SK-N-SH (cell line): ENCODE data around the gene ZNRD2. TPM values are rescaled to one million over a fixed set of nuclear protein-coding genes. Genes with fewer than 3 reads are reported as not detected.
A peak's percentile ranks its signal among the peaks of the same experiment; 100 is the strongest.

Source experiments
- CTCF ChIA-PET: fragments of 300-600, 350-600 bp; formaldehyde crosslinking; extraction: SDS; loops from one replicate; lab custom pipeline; 2021; lab: Yijun Ruan, JAX
- POLR2A ChIA-PET: fragments of 350-600 bp; sonication (Branson Sonifier 250); formaldehyde crosslinking; extraction: SDS; loops from one replicate; lab custom pipeline; 2020; ENCODE audit warnings: antibody characterized with exemption, inconsistent platforms; lab: Yijun Ruan, JAX
- DNase-seq: peaks from one replicate; pipeline ENCODE4 v3.0.0; 2012
- H2AFZ ChIP-seq: fragments of 200-600 bp; sonication (generic); 2 replicates; pipeline ENCODE4 v1.8.1; 2016; ENCODE audit warnings: antibody characterized with exemption, mild to moderate bottlenecking, low read depth
- H3F3A ChIP-seq: fragments of 200-600 bp; sonication (generic); replicated peaks from 2 replicates; pipeline ENCODE3; 2016; ENCODE audit warnings: antibody characterized with exemption, mild to moderate bottlenecking; ENCODE audit not compliant: insufficient read depth
- H3K27ac ChIP-seq, 2 experiments: fragments of 200-500 bp in 1 of 2; fragments of 200-600 bp in 1 of 2; sonication (Bioruptor generic) in 1 of 2; sonication (generic), shearing (Covaris generic) in 1 of 2; 2 replicates each; pipeline versions ENCODE4 v1.5.1 to v1.6.1; 2014 to 2016; ENCODE audit warnings: low read depth in 2 of 2, inconsistent platforms in 1 of 2, low read length in 1 of 2, mild to moderate bottlenecking in 1 of 2, mixed read lengths in 1 of 2
- H3K27me3 ChIP-seq: fragments of 200-600 bp; sonication (generic), shearing (Covaris generic); 2 replicates; pipeline ENCODE4 v1.6.1; 2016; ENCODE audit warnings: mixed run types; ENCODE audit not compliant: insufficient read depth
- H3K36me3 ChIP-seq, 2 experiments: fragments of 200-500 bp in 1 of 2; fragments of 200-600 bp in 1 of 2; sonication (Bioruptor generic) in 1 of 2; sonication (generic) in 1 of 2; replicated peaks in 1 of 2; 2 replicates each; pipeline versions ENCODE3 to v1.5.1; 2014 to 2016; ENCODE audit warnings: low read length in 1 of 2, mild to moderate bottlenecking in 1 of 2; ENCODE audit not compliant: insufficient read depth in 2 of 2, control insufficient read depth in 1 of 2
- H3K4me1 ChIP-seq, 2 experiments: fragments of 200-500 bp in 1 of 2; fragments of 200-600 bp in 1 of 2; sonication (Bioruptor generic) in 1 of 2; sonication (generic), shearing (Covaris generic) in 1 of 2; 2 replicates each; pipeline versions ENCODE4 v1.5.1 to v1.6.1; 2014 to 2016; ENCODE audit warnings: low read depth in 1 of 2, low read length in 1 of 2, mixed run types in 1 of 2; ENCODE audit not compliant: insufficient read depth in 2 of 2, control insufficient read depth in 1 of 2
- H3K4me2 ChIP-seq: fragments of 200-600 bp; sonication (generic), shearing (Covaris generic); 2 replicates; pipeline ENCODE4 v1.6.1; 2017; ENCODE audit warnings: mixed run types
- H3K4me3 ChIP-seq, 2 experiments: fragments of 200-500 bp in 1 of 2; fragments of 200-600 bp in 1 of 2; sonication (Bioruptor generic) in 1 of 2; sonication (generic), shearing (Covaris generic) in 1 of 2; 2 replicates each; pipeline versions ENCODE4 v1.5.1 to v1.8.1; 2014 to 2016; ENCODE audit warnings: low read depth in 2 of 2, inconsistent platforms in 1 of 2, low read length in 1 of 2, mild to moderate bottlenecking in 1 of 2, mixed read lengths in 1 of 2, moderate library complexity in 1 of 2
- H3K79me2 ChIP-seq: fragments of 200-600 bp; sonication (generic); 2 replicates; pipeline ENCODE4 v1.8.1; 2017; ENCODE audit warnings: mild to moderate bottlenecking; ENCODE audit not compliant: insufficient read depth
- H3K9ac ChIP-seq: fragments of 200-600 bp; sonication (generic); 2 replicates; pipeline ENCODE4 v1.6.1; 2017; ENCODE audit warnings: mixed run types
- H3K9me2 ChIP-seq: fragments of 200-600 bp; sonication (generic); 2 replicates; pipeline ENCODE4 v1.6.1; 2017; ENCODE audit warnings: mixed run types
- H3K9me3 ChIP-seq: fragments of 200-600 bp; sonication (generic); 2 replicates; pipeline ENCODE4 v1.6.1; 2017; ENCODE audit warnings: mixed run types, mild to moderate bottlenecking, moderate library complexity
- H4K20me1 ChIP-seq: fragments of 200-600 bp; sonication (generic); 2 replicates; pipeline ENCODE4 v1.6.1; 2017; ENCODE audit warnings: mild to moderate bottlenecking, mixed run types; ENCODE audit not compliant: insufficient read depth
- EP300 ChIP-seq, 2 experiments: IDR thresholded peaks; 2 replicates each; pipeline versions ENCODE4 v1.4.0 to v1.6.1; 2012; ENCODE audit warnings: borderline replicate concordance in 1 of 2, low read depth in 1 of 2, low read length in 1 of 2
- EZH2phosphoT487 ChIP-seq: fragments of 200-600 bp; sonication (generic); IDR thresholded peaks from 2 replicates; pipeline ENCODE4 v1.6.1; 2017; ENCODE audit warnings: low read depth, mixed run types, mild to moderate bottlenecking, antibody characterized with exemption, moderate library complexity, borderline replicate concordance
- MXI1 ChIP-seq: IDR thresholded peaks from 2 replicates; pipeline ENCODE4 v1.6.1; 2012; ENCODE audit warnings: mild to moderate bottlenecking, low read depth, low read length, improper control_type of control experiment
- POLR2AphosphoS5 ChIP-seq: IDR thresholded peaks from 2 replicates; pipeline ENCODE4 v1.6.1; 2012; ENCODE audit warnings: low read depth, low read length
- RXRA ChIP-seq: IDR thresholded peaks from 2 replicates; pipeline ENCODE4 v1.4.0; 2012; ENCODE audit warnings: low read depth, mild to moderate bottlenecking, borderline replicate concordance
- SIN3A ChIP-seq: IDR thresholded peaks from 2 replicates; pipeline ENCODE4 v1.6.1; 2012; ENCODE audit warnings: low read depth, mild to moderate bottlenecking, low read length, moderate library complexity, borderline replicate concordance
- TCF12 ChIP-seq: IDR thresholded peaks from 2 replicates; pipeline ENCODE4 v1.4.0; 2012
- YY1 ChIP-seq: IDR thresholded peaks from 2 replicates; pipeline ENCODE4 v1.4.0; 2012; ENCODE audit warnings: low read depth, mild to moderate bottlenecking
- WGBS: methylation state at CpG from one replicate; pipeline ENCODE4 v1.1.6; 2017; ENCODE audit warnings: low lambda C conversion rate; 5-methylcytosine and 5-hydroxymethylcytosine counted together
- polyA plus RNA-seq, 3 experiments: library from polyadenylated mRNA; depleted of rRNA; stranded (reverse); fragments of >200 nt; gene quantifications; 2 replicates each; pipeline ENCODE4 v1.2.3, GENCODE V29; 2012
- TF ChIP-seq, protein P1 (sequence below): IDR thresholded peaks from 2 replicates; pipeline ENCODE4 v1.4.0; 2012; ENCODE audit warnings: low read depth
- TF ChIP-seq, protein P2 (sequence below): IDR thresholded peaks from 2 replicates; pipeline ENCODE4 v1.4.0; 2012; ENCODE audit warnings: low read depth, borderline replicate concordance

Gene ZNRD2
- polyA plus RNA-seq, 1 of the 3 experiments (the other 2 are of a cell fraction): 78.1 TPM

DNA sequence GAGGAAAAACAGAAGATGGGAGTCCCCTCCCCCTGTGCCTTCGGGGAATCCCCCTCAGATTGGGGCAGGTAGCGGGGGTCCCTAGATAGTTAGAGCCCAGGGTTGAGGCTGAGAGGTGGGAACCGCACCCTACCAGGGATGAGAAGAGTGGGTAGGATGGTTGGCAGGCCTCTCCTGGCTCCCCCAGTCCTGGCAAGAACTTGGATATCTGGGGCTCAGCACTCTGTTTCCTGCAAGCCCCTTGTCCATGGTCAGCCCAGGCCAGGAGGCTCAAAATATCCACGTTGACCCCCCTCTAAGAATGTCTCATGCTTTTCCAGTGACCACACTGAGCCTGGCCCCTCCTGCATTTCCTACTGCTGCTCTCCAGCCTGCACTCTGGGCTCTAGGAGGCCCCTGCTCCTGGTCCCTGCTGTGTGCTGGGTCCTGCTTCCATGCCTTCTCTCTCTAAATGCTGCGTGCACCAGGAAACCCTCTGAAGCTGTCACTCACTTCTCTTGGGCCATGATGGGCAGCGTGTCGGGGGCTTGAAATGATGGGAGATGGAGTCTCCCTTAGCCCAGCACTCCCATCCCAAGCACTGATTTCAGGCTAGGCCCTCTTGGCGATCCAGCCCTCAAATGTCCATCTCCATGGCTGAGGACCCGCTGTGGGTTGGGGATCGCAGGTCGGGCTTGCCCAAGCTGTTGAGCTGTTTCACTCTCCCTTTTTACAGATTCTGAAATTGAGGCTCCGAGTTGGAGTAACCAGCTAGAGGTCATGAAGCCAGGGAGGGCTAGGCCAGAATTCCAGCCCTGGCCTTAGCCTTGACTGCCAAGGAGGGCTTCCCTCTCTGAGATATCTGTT is 41.7 kb downstream of the ZNRD2 start (continued):
- TF ChIP-seq RXRA (no peak), EP300 (IDR thresholded peaks at IDR 0.05; ENCODE audit: borderline replicate concordance in 1 of 2, low read depth in 1 of 2, low read length in 1 of 2) (no peak)
- TF ChIP-seq, protein P1, sequence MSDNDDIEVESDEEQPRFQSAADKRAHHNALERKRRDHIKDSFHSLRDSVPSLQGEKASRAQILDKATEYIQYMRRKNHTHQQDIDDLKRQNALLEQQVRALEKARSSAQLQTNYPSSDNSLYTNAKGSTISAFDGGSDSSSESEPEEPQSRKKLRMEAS: no peak

DNA sequence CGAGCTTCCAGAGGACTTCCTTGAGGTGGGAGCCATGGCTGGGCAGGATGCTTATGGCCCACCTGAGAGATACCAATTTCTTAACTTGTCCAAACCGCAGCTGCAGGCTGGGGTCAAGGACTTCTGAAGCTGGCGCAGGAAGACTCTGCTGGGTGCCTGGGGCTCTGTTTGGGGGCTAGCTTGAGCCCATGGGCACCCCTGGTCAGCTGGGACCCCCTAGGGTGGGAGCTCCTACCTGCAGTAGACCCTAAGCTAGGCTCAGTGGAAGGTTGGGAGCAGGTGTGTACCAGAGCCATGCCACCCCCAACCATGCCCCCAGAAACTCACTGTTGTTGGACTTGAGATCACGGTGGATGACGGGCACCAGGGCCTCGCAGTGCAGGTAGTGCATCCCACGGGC is 42.4 kb downstream of the ZNRD2 start:
- H3K4me2 ChIP-seq: peak overlapping the region; percentile 85
- no peaks in the 10 kb centered on the region for H3K9me2 ChIP-seq
- peaks cover 4% of the 10 kb centered on the region for H3F3A ChIP-seq
- H3K4me3 ChIP-seq: peak overlapping the region; percentile 58 to 87
- TF ChIP-seq, protein P1: no peak
- TF ChIP-seq YY1 (no peak), TCF12 (no peak), MXI1 (no peak), EZH2phosphoT487 (no peak), POLR2AphosphoS5 (no peak), SIN3A (no peak)
- TF ChIP-seq, protein P2, sequence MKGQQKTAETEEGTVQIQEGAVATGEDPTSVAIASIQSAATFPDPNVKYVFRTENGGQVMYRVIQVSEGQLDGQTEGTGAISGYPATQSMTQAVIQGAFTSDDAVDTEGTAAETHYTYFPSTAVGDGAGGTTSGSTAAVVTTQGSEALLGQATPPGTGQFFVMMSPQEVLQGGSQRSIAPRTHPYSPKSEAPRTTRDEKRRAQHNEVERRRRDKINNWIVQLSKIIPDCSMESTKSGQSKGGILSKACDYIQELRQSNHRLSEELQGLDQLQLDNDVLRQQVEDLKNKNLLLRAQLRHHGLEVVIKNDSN: no peak
- H3K4me1 ChIP-seq: peaks cover 25 to 38% of the 10 kb centered on the region in 2 experiments; a peak in 3 of 4 replicates
- no peaks in the 10 kb centered on the region for H3K9me3 ChIP-seq
- H3K27me3 ChIP-seq: no peaks in the 10 kb centered on the region
- H3K9ac ChIP-seq: peak overlapping the region; percentile 93; the same call in 1 of the 2 replicates
- H4K20me1 ChIP-seq: peaks cover 33% of the 10 kb centered on the region
- no peak for DNase-seq
- peaks cover 0 to 24% of the 10 kb centered on the region in 2 experiments for H3K36me3 ChIP-seq
- H2AFZ ChIP-seq: no peak overlapping the region
- WGBS: no CpG with 5 or more reads among the region's 7 CpGs
- ChIA-PET CTCF (interaction anchor here (0.7 to 2.8 kb wide), 8 partner anchors 8 to 205 kb away, joined by 3 to 14 read pairs (median 4); partner anchors contain the start of genes SIPA1 and ZNRD2), POLR2A (no interaction called here)
- no peak overlapping the region for H3K27ac ChIP-seq
- H3K79me2 ChIP-seq: peaks cover 92% of the 10 kb centered on the region
